D341Med (cell line): ENCODE results near the gene APBB2.
A peak's percentile ranks its signal among the peaks of the same experiment; 100 is the strongest.
"Not testable (repeated sequence)": the region's sequence is repeated elsewhere in the genome, so short reads cannot be mapped to it uniquely, and the experiment has no call there.

ENCODE experiments used
- DNase-seq: peaks from one replicate; pipeline ENCODE4 v3.0.0; 2012; ENCODE audit warnings: low spot score

Gene APBB2

DNA sequence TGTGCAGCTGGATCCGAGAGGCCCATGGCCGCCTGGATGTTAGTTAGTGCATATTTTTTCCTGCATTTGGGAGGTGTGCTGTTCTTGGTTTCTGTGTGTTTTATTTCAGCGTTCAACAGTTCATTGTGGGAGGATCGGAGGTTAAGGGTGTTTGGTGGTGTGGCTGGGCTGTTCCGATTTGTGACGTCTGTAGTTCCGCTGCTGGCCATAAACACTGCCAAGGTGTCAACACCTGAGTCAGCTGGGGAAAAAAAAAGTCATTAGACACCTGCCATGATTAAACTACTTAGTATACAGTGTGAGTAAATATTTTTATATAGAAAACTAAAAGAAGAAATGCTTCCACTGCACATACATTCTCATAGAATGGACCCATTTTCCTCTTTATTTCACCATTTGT lies 200.2 kb downstream of the APBB2 start:
- no peak for DNase-seq

- DNase-seq: no peak
Observed at GRCh38 chr4:41013746-41014145, 200.6 kb downstream of the APBB2 start.

DNA sequence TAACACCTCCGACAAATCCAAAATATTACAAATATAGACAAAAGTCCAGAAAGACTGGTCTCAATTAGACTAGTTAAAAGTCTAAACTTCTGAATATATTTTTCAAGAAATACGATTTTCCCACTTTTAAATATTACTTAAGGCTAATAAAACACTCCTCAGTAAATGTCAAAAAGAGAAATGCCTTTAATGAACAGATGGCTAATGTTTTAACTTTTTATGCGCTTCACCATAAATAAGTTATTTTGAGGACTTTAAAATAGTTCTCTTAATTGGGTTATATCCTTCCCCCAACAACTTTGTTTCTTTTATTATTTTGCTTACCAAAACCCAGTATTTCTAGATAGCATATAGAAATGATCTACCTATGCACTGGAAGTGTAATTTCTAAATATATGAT lies 201.4 kb downstream of the APBB2 start:
- DNase-seq: no peak

DNA sequence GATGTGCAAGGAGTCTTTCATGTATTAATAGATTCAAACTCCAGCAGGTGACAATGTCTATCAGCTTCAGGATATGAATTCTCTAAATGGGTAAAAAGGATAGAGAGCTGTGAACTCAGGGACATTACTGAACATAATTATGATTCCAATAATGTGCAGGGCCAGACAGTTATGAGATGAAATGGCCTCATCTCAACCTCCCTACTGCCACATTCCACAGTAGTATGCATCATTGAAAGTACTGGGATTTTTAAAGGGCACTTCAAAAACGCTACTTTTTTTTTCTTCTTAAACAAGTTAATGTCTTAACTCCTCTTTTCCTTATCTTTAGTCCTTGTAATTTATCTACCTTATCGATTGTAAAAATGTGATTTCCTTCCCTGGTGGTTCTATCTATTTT lies 202.0 kb downstream of the APBB2 start:
- DNase-seq: no peak

DNA sequence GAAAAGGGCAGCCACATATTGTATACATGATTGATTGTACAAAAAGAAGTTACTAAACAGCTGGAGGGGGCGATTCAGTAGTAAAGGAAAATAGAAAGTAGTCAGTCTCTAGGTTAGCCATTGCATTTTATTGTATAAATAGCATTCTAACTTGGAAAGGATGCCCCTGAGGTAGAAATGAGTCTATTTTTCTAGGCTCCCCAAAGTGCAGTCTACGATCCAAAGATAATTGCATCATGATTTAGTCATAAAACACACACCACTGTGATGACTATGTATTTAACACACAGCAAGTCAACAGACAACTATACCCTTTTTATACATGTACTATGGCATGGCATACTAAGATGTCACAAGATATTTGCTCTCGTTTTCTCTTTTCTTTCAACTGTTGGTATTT lies 204.9 kb downstream of the APBB2 start:
- DNase-seq: no peak

DNA sequence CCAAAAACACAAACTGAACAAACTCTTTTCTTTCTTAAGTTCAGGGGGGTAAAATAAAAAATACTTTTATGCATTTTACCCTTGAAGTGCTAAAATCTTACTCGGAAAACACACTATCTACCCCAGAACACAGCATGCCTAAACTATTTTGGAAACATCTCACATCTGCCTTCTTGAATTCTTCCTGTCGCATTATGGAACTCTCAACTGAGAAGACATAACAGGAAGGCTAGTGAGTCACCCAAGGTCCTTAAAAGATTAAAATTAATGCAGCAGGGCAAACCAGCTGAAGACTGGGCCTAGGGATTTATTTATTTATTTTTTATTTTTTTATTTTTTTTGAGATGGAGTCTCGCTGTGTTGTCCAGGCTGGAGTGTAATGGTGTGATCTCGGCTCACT lies 208.2 kb downstream of the APBB2 start:
- no peak for DNase-seq

- no peak for DNase-seq
Observed at GRCh38 chr4:41002309-41002708, 212.0 kb downstream of the APBB2 start.

DNA sequence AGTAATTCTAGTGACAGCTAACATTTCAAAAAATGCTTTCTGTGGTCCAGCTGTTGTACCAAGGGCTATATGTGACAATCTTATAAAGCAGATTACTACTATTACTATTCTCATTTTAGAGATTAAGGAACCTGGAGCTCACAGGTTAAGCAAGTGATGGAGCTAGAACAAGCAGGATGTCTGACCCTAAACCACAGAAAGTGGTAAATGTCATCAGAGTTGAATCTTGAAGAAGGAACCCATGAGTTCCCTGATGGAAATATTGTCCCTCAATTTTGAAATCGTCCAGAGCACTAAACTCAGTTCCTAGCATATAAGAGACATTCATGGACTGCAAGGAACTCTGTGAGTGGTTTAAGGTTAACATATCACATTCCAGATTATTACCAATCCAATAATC lies 214.0 kb downstream of the APBB2 start:
- DNase-seq: no peak

- DNase-seq: no peak
Observed at GRCh38 chr4:40998675-40999358, 215.5 kb downstream of the APBB2 start.

GRCh38 chr4:40995850-40996249 lies 218.5 kb downstream of the APBB2 start:
- no peak for DNase-seq

DNA sequence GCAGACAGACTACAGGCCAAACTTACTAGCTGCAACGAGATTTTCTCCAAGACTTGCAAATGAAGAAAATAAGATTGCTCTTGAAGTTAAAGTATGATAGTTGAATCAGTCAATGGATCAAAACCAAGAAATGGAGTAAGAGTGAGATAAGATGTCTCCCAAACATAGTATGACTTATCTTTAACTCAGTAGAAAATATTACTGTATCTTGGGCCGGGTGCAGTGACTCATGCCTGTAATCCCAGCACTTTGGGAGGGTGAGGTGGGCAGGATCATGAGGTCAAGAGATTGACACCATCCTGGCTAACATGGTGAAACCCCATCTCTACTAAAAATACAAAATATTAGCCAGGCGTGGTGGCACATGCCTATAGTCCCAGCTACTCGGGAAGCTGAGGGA lies 220.0 kb downstream of the APBB2 start:
- not testable (repeated sequence) for DNase-seq

DNA sequence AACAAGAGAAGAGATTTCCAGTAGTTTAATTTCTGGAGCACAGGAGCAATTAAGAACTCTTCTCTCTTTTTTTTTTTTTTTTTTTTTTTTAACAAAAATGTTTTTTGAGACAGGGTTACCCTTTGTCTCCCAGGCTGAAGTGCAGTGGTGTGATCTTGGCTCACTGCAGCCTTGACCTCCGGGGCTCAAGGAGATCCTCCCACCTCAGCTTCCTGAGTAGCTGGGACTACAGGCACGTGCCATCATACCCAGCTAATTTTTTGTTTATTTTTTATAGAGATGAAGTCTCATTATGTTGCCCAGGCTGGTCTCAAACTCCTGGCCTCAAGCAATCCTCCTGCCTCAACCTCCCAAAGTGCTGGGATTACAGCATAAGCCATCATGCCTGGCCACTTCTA lies 221.0 kb downstream of the APBB2 start:
- not testable (repeated sequence) for DNase-seq

- DNase-seq: no peak
Observed at GRCh38 chr4:40992472-40993295, 221.7 kb downstream of the APBB2 start.

DNA sequence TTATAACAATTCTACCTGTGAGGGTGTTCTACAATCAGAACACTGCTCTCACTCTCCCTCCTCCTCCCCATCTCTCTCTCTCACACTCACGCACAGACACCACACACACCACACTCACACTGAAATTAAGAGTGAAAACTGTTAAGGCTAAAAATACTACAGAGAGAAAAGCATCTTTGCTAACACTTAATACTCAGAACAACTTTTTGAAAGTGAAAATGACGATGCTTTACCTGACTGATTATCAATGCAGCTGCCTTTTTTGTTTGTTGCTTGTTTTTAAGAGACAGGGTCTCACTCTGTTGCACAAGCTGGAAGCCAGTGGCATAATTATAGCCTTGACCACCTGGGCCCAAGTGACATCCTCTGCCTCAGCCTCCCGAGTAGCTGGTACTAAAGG lies 222.4 kb downstream of the APBB2 start:
- DNase-seq: no peak

GRCh38 chr4:40990899-40991265 lies 223.5 kb downstream of the APBB2 start:
- no peak for DNase-seq

DNA sequence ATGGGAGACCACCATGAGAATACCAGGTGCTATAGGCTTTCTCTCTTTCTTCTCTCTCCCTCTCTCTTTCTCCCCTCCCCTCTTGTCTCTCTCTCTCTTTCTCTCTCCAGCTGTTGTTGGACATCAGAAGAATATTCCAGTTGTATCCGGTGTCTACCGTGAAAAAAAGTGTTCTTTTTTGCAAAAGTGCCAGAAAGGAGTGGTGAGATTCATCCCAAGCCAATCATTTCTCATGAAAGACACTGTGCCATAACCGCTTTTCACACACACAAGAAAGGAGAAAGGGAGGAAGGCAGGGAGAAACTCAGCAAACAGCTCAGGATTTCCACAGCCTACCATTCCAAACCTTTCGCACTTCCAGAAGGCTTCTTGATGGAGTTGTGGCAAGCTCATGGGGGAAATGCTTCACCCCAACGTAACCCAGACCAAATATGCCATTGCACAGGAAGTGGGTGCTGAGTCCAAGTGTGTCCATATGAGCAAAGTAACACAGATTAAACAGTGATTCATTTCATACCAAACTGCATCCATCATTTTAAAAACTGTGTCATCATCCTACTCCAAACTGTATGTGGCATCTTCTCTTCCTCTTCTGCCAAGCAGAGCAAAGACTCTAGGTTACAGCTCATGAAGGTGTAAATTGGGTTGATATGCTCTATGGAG lies 224.0 kb downstream of the APBB2 start:
- no peak for DNase-seq

GRCh38 chr4:40987151-40987550 lies 227.2 kb downstream of the APBB2 start:
- no peak for DNase-seq

DNA sequence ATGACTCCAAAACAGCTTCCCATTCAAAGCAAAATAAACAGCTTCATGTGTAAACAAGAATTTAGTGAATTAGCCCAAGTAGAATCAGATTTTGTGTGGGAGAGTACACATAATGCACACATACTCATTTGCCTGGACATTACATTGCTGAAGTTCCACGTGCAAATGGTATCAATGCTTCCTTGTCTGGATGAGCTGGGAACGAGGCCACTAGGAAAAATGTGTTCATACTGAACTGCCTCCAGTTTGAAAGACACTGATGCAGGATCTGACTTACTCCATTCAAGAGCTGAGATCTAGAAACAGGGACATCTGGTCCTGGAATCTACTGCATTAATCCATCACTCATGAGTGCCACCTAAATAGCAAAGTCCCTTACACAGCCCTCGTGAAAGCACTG lies 228.0 kb downstream of the APBB2 start:
- no peak for DNase-seq

GRCh38 chr4:40984051-40984450 lies 230.3 kb downstream of the APBB2 start:
- no peak for DNase-seq

DNA sequence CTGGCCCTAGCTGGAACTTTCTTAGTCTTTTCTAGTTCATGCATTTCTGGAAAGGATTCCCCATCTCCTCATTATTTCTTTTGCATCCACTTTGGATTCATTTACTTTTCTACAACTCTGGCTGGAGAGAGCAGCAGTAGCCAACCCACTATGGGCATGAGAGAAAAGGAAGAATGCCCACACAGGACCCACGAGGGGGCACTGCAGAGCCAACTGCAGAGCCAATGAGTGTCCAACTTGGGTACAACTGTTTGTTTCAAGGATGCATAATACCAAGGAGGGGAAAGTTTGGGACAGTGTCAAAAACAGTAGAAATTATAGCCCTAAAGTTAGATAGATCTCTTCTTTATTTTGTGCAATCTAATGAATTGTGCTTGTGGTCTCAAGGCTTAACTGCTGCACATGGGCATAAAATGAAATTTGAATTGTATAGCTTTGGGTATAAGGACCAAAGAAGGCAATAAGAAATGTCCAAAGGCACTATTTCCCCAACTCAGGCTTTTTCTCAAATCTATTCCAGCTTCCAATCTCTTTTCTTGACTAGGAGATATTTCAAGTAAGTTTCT lies 233.9 kb downstream of the APBB2 start:
- peak; percentile 65 for DNase-seq

DNA sequence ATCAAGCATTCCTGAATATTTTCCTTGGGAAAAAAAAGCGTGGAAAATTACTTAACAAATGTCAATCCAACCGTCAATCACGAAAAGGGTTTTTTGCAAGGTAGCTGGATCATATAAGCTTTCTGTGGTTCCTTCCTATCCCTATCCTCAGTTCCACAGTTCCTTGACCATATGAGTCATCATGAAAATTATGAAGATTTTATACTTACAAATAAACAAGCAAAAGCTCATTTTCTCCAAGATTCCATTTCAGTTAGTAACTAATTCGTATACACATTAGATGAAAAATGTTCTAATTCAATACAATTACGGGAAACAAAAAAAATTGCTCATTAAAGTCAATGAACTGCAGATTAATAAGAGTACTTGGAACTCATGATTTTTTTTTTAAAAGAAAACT lies 235.8 kb downstream of the APBB2 start:
- DNase-seq: no peak

DNA sequence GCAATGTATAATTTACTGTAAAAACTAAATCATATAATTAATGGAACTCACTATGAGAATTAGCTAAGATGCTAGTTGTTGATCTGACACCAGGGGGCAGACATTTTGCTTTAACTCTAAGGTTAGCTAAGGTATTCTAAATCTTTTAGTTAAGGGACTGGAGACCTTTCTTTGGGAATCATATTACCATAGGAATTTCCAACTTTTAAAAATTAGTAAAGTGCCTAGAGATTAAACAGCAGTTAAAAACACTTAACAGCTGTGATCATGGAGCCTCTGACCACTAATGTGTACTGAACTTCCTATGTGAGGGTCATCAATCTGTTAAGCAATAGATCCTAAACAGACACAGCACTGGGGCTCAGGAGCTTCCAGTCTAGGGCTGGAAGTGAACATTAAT lies 238.0 kb downstream of the APBB2 start:
- DNase-seq: peak; percentile 46

- DNase-seq: no peak
Observed at GRCh38 chr4:40972722-40973121, 241.6 kb downstream of the APBB2 start.
